HEK293 (cell line): ENCODE measurements around the gene VSTM2L.

Source experiments
- CTCF ChIA-PET: fragments of 350-600 bp; formaldehyde crosslinking; extraction: SDS; loops from one replicate; lab custom pipeline; 2021; ENCODE audit warnings: antibody characterized with exemption; lab: Yijun Ruan, JAX
- POLR2A ChIA-PET: fragments of 300-600 bp; formaldehyde crosslinking; extraction: SDS; loops from one replicate; lab custom pipeline; 2020; ENCODE audit warnings: antibody characterized with exemption, inconsistent platforms; lab: Yijun Ruan, JAX
- H3K27ac ChIP-seq: fragments of 200-500 bp; sonication (Bioruptor generic); 2 replicates; pipeline ENCODE4 v1.5.1; 2014; ENCODE audit warnings: low read depth, low read length, control low read depth, inconsistent platforms; ENCODE audit errors: extremely low read depth
- H3K36me3 ChIP-seq, 2 experiments: fragments of 200-500 bp in 1 of 2; sonication (Bioruptor generic) in 1 of 2; 1 replicate in 1 of 2; 2 replicates in 1 of 2; pipeline ENCODE4 v1.5.1; 2014 to 2017; ENCODE audit warnings: inconsistent platforms in 2 of 2, low read length in 2 of 2; ENCODE audit not compliant: control insufficient read depth in 2 of 2, insufficient read depth in 1 of 2
- H3K4me1 ChIP-seq: fragments of 200-500 bp; sonication (Bioruptor generic); 2 replicates; pipeline ENCODE4 v1.5.1; 2014; ENCODE audit warnings: mild to moderate bottlenecking, low read length, inconsistent platforms; ENCODE audit not compliant: control insufficient read depth, insufficient read depth
- H3K4me3 ChIP-seq: 2 replicates; pipeline ENCODE4 v1.5.1; 2011; ENCODE audit warnings: low read depth, mild to moderate bottlenecking, control low read depth, low read length, moderate library complexity
- H3K9me3 ChIP-seq: fragments of 200-500 bp; sonication (Bioruptor generic); 2 replicates; pipeline ENCODE4 v1.5.1; 2014; ENCODE audit warnings: low read depth, low read length, inconsistent platforms; ENCODE audit not compliant: control insufficient read depth, insufficient read depth
- SALL2 ChIP-seq: fragments of 450-650 bp; formaldehyde crosslinking; IDR thresholded peaks from 2 replicates; pipeline ENCODE4 v1.5.0; 2017; ENCODE audit warnings: missing biosample characterization, mild to moderate bottlenecking, missing genetic modification characterization, borderline replicate concordance
- ZBTB48 ChIP-seq: fragments of 450-650 bp; formaldehyde crosslinking; IDR thresholded peaks from 2 replicates; pipeline ENCODE4 v1.5.1; 2016; ENCODE audit warnings: missing biosample characterization, missing genetic modification characterization
- ZFP3 ChIP-seq: fragments of 450-650 bp; formaldehyde crosslinking; IDR thresholded peaks from 2 replicates; pipeline ENCODE4 v1.5.1; 2016; ENCODE audit warnings: low read depth, missing biosample characterization, missing genetic modification characterization
- ZNF121 ChIP-seq: fragments of 450-650 bp; formaldehyde crosslinking; IDR thresholded peaks from 2 replicates; pipeline ENCODE4 v1.5.1; 2016; ENCODE audit warnings: missing biosample characterization, missing genetic modification characterization
- ZNF133 ChIP-seq: fragments of 450-650 bp; formaldehyde crosslinking; IDR thresholded peaks from 2 replicates; pipeline ENCODE4 v1.5.1; 2016; ENCODE audit warnings: missing biosample characterization, missing genetic modification characterization
- ZNF202 ChIP-seq: fragments of 450-650 bp; formaldehyde crosslinking; IDR thresholded peaks from 2 replicates; pipeline ENCODE4 v1.5.1; 2016; ENCODE audit warnings: missing biosample characterization, missing genetic modification characterization, borderline replicate concordance
- ZNF248 ChIP-seq: fragments of 450-650 bp; formaldehyde crosslinking; IDR thresholded peaks from 2 replicates; pipeline ENCODE4 v1.5.1; 2017; ENCODE audit warnings: missing biosample characterization, missing genetic modification characterization
- ZNF274 ChIP-seq, 2 experiments: fragments of 200-500 bp in 1 of 2; fragments of 450-650 bp in 1 of 2; sonication (Bioruptor generic) in 1 of 2; formaldehyde crosslinking in 1 of 2; IDR thresholded peaks; 2 replicates each; pipeline versions ENCODE4 v1.5.1 to v1.6.1; 2014 to 2016; ENCODE audit warnings: borderline replicate concordance in 1 of 2, inconsistent platforms in 1 of 2, low read length in 1 of 2, missing biosample characterization in 1 of 2, missing genetic modification characterization in 1 of 2
- ZNF623 ChIP-seq: fragments of 450-650 bp; formaldehyde crosslinking; IDR thresholded peaks from 2 replicates; pipeline ENCODE4 v1.5.1; 2016; ENCODE audit warnings: missing biosample characterization, missing genetic modification characterization
- ZNF792 ChIP-seq: fragments of 450-650 bp; formaldehyde crosslinking; IDR thresholded peaks from 2 replicates; pipeline ENCODE4 v1.5.1; 2016; ENCODE audit warnings: missing biosample characterization, missing genetic modification characterization
- TF ChIP-seq, protein P1 (sequence below): fragments of 450-650 bp; formaldehyde crosslinking; IDR thresholded peaks from 2 replicates; pipeline ENCODE4 v1.5.1; 2017; ENCODE audit warnings: missing biosample characterization, missing genetic modification characterization
- TF ChIP-seq, protein P2 (sequence below): fragments of 450-650 bp; formaldehyde crosslinking; IDR thresholded peaks from 2 replicates; pipeline ENCODE4 v1.5.1; 2016; ENCODE audit warnings: missing biosample characterization, missing genetic modification characterization
- TF ChIP-seq, protein P3 (sequence below): fragments of 450-650 bp; formaldehyde crosslinking; IDR thresholded peaks from 2 replicates; pipeline ENCODE4 v1.5.1; 2016; ENCODE audit warnings: missing biosample characterization, missing genetic modification characterization
- TF ChIP-seq, protein P4 (sequence below): fragments of 450-650 bp; formaldehyde crosslinking; IDR thresholded peaks from 2 replicates; pipeline ENCODE4 v1.5.1; 2016; ENCODE audit warnings: missing biosample characterization, missing genetic modification characterization
- TF ChIP-seq, protein P5 (sequence below): fragments of 450-650 bp; formaldehyde crosslinking; IDR thresholded peaks from 2 replicates; pipeline ENCODE4 v1.5.1; 2016; ENCODE audit warnings: missing biosample characterization, missing genetic modification characterization

Gene VSTM2L

DNA sequence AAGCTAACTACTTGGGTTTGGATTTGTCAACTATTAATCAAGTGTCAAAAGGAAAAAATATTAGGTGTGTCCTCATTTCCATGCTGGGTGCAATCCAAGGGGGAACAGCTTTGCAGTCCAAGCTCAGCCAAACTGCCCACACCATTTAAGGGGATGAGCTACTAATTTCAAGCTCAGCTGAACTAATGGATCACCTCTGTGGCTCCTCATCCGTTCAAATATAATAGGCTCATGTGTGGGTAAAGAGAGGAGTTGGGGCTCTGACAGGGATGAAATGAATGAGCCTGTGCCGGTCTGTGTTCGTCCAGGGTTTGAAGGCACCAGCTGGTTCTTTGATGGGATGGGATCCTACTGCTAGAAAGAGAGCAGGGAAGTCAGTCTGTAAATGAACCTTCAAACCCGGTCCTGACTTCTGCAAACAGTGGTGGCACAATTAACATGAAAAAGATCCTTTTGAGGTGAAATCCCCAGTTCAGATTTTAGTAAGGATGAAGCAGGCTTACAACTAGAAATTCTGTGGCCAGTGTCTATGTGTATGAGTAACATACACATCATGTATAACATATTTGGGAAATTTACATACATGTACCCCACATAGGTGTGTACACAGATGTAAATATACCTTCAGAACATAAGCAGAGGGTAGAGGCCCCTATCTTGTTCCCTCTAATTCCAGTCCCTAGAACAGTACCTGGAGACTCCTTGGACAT is 88.4 kb downstream of the VSTM2L start:
- POLR2A ChIA-PET = no interaction called here
- TF ChIP-seq ZNF274 (IDR thresholded peaks at IDR 0.05; ENCODE audit: low read length) (no peak), ZNF274 (tag by site-specific recombination; IDR thresholded peaks at IDR 0.05; ENCODE audit: borderline replicate concordance) (no peak), ZFP3 (tag by site-specific recombination) (no peak), ZNF202 (tag by site-specific recombination) (no peak), ZNF792 (tag by site-specific recombination) (no peak), ZBTB48 (no peak), ZNF121 (tag by site-specific recombination) (no peak), ZNF623 (tag by site-specific recombination) (no peak), ZNF248 (tag by site-specific recombination) (no peak), ZNF133 (tag by site-specific recombination) (no peak), SALL2 (tag by site-specific recombination) (no peak)
- TF ChIP-seq, protein P1, sequence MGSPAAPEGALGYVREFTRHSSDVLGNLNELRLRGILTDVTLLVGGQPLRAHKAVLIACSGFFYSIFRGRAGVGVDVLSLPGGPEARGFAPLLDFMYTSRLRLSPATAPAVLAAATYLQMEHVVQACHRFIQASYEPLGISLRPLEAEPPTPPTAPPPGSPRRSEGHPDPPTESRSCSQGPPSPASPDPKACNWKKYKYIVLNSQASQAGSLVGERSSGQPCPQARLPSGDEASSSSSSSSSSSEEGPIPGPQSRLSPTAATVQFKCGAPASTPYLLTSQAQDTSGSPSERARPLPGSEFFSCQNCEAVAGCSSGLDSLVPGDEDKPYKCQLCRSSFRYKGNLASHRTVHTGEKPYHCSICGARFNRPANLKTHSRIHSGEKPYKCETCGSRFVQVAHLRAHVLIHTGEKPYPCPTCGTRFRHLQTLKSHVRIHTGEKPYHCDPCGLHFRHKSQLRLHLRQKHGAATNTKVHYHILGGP (tag by site-specific recombination) = no peak
- TF ChIP-seq, protein P2, sequence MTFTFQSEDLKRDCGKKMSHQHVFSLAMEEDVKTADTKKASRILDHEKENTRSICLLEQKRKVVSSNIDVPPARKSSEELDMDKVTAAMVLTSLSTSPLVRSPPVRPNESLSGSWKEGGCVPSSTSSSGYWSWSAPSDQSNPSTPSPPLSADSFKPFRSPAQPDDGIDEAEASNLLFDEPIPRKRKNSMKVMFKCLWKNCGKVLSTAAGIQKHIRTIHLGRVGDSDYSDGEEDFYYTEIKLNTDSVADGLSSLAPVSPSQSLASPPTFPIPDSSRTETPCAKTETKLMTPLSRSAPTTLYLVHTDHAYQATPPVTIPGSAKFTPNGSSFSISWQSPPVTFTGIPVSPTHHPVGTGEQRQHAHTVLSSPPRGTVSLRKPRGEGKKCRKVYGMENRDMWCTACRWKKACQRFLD = no peak
- TF ChIP-seq, protein P3, sequence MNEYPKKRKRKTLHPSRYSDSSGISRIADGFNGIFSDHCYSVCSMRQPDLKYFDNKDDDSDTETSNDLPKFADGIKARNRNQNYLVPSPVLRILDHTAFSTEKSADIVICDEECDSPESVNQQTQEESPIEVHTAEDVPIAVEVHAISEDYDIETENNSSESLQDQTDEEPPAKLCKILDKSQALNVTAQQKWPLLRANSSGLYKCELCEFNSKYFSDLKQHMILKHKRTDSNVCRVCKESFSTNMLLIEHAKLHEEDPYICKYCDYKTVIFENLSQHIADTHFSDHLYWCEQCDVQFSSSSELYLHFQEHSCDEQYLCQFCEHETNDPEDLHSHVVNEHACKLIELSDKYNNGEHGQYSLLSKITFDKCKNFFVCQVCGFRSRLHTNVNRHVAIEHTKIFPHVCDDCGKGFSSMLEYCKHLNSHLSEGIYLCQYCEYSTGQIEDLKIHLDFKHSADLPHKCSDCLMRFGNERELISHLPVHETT (tag by site-specific recombination) = no peak
- TF ChIP-seq, all 188 proteins: peak for 0
- H3K27ac ChIP-seq = no peak overlapping the region
- H3K36me3 ChIP-seq = peaks cover 0 to 86% of the 10 kb centered on the region in 2 experiments; a peak in 1 of 3 replicates
- H3K4me3 ChIP-seq = no peak overlapping the region
- CTCF ChIA-PET = interaction anchor here (0.6 to 5.5 kb wide), 8 partner anchors 67 to 426 kb away, joined by 3 to 43 read pairs (median 3); no protein-coding TSS in a partner anchor
- no peaks in the 10 kb centered on the region for H3K4me1 ChIP-seq
- no peaks in the 10 kb centered on the region for H3K9me3 ChIP-seq

DNA sequence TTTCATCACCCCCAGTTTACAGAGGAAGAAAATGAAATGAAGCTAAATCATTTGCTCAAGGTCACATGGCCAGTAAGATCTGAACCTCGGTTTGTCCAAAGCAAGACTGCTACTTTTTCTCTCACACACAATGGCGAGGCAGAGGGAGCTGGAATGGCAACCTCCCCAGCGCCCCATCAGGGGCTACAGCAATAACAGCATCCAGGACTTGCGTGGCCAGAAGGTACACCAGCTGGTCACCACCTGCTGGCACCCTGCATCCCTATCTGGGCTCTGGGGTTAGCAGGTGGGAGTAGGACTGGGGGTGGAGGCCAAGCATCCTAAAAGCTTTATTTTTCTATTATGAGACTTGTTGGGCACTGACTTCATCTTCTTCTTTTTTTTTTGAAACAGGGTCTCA is 89.0 kb downstream of the VSTM2L start:
- POLR2A ChIA-PET = no interaction called here

More for the DNA sequence above, 89.0 kb downstream of the VSTM2L start:
- H3K27ac ChIP-seq = no peak overlapping the region
- H3K36me3 ChIP-seq = peaks cover 0 to 86% of the 10 kb centered on the region in 2 experiments; a peak in 1 of 3 replicates
- H3K4me3 ChIP-seq = no peak overlapping the region
- TF ChIP-seq, protein P4, sequence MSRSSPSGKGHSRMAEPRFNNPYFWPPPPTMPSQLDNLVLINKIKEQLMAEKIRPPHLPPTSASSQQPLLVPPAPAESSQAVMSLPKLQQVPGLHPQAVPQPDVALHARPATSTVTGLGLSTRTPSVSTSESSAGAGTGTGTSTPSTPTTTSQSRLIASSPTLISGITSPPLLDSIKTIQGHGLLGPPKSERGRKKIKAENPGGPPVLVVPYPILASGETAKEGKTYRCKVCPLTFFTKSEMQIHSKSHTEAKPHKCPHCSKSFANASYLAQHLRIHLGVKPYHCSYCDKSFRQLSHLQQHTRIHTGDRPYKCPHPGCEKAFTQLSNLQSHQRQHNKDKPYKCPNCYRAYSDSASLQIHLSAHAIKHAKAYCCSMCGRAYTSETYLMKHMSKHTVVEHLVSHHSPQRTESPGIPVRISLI (tag by site-specific recombination) = no peak
- TF ChIP-seq, protein P5, sequence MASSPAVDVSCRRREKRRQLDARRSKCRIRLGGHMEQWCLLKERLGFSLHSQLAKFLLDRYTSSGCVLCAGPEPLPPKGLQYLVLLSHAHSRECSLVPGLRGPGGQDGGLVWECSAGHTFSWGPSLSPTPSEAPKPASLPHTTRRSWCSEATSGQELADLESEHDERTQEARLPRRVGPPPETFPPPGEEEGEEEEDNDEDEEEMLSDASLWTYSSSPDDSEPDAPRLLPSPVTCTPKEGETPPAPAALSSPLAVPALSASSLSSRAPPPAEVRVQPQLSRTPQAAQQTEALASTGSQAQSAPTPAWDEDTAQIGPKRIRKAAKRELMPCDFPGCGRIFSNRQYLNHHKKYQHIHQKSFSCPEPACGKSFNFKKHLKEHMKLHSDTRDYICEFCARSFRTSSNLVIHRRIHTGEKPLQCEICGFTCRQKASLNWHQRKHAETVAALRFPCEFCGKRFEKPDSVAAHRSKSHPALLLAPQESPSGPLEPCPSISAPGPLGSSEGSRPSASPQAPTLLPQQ (tag by site-specific recombination) = no peak
- H3K4me1 ChIP-seq = no peaks in the 10 kb centered on the region
- no peaks in the 10 kb centered on the region for H3K9me3 ChIP-seq
- CTCF ChIA-PET = interaction anchor here (0.6 to 5.5 kb wide), 11 partner anchors 9 to 430 kb away, joined by 3 to 43 read pairs (median 4); no protein-coding TSS in a partner anchor
